GM19463 (cell line): ENCODE data around the gene SYDE1.

Experiments
- ATAC-seq: cut with Tn5 transposase; IDR thresholded peaks from one replicate; pipeline ENCODE4 v1.9.1; 2021; ENCODE audit warnings: mild to moderate bottlenecking, moderate library complexity; ENCODE audit not compliant: unreplicated experiment

SYDE1 gene

DNA sequence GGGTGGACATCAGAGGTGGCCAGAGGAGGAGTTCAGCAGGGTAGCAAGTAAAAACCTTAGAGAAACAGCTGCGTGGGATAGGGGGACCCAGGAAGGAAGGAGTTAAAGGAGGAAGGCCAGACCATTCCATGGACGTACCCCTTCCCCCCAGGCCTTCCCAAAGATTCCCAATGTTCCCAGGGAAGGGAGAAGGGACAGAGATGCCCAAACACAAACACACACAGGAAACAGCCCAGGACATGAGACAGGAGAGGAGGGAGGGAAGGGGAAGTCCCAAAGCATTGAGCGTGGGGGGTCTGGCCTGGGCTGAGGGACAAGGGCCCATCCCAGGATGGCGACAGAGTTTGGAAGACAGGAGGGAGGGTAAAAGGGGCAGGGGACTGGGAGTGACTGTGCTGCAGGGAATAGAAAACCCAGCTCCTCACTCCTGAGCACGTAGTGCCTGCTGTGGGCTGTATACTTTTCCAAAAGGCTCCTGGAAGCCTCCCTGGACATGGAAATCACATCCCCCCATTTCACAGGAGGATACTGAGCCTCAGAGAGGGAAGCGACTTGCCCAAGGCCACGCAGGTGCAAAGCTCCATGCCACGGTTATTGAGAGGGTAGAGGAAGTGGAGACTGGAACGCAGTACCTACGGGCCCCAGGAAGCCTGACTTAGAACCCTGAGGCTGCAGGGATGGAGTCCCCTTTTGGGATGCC, 1.1 kb downstream of the SYDE1 start:
- ATAC-seq, result no peak

DNA sequence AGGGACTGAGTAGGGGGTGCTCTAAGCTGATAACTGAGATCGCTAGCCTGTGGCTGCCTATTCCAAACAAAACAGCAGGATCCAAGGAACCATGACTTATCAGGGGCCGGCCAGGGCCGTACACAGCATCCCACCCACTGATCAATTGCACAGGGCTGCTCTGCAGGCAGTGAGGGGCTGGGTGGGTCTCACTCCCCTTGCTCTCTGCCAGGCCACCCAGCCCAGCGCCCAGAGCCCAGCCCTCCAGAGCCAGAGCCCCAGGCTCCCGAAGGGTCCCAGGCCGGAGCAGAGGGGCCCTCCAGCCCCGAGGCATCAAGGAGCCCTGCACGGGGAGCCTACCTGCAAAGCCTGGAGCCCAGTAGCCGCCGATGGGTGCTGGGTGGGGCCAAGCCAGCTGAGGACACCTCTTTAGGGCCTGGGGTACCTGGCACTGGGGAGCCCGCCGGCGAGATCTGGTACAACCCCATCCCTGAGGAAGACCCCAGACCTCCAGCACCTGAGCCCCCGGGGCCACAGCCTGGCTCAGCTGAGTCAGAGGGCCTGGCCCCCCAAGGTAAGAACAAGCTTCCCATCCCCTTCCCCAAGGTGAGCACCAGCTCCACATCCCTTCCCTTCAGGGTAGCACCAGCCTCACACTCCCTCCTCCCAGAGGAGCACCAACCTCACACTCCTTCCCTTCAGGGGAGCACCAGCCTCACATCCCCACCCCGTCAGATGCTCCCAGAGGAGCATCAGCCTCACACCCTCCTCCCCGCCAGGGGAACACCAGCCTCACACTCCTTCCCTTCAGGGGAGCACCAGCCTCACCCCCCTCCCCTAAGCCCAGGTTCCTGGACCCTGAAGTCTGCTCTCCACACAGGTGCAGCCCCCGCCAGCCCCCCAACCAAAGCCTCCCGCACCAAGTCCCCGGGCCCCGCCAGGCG, 1.9 kb downstream of the SYDE1 start:
- no peak for ATAC-seq

DNA sequence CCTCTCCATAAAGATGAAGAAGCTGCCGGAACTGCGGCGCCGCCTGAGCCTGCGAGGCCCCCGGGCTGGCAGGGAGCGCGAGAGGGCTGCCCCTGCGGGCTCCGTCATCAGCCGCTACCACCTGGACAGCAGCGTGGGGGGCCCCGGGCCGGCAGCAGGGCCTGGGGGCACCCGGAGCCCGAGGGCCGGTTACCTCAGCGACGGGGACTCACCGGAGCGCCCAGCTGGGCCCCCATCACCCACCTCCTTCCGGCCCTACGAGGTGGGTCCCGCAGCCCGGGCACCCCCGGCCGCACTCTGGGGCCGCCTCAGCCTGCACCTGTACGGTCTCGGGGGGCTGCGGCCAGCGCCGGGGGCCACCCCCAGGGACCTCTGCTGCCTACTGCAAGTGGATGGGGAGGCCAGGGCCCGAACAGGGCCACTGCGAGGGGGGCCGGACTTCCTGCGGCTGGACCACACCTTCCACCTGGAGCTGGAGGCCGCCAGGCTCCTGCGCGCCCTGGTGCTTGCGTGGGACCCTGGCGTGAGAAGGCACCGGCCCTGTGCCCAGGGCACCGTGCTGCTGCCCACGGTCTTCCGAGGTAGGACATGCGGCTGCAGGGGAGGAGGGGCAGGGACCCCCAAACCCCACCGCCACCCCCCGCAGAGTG, 2.7 kb downstream of the SYDE1 start:
- no peak for ATAC-seq

DNA sequence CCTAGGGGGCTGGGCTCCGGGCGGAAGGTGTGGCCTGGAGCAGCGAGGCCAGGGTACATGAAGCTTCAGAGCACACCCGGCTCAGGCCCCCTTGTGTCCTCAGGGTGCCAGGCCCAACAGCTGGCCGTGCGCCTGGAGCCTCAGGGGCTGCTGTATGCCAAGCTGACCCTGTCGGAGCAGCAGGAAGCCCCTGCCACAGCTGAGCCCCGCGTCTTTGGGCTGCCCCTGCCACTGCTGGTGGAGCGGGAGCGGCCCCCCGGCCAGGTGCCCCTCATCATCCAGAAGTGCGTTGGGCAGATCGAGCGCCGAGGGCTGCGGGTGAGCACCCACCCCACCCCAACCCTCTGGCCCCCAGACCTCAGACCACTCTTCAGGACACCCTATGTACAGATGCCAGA, 3.2 kb downstream of the SYDE1 start:
- ATAC-seq, result no peak

DNA sequence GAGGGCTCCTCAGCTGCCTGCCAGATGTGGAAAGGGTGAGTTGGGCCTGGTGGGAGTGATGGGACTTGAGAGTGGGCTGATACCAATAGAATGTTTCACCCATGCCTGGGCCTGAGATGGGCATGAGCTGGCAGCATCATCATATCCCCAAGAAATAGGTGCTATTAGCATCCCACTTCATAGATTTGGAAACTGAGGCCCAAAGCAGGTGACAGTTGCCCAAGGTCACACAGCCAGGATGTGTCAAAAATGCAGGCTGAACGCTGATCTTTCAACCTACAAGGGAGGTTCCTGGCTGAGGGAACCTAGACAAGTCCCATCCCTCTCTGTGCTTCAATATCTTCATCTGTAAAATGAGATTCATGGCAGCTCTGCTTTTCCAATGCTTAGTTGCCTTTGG, 4.6 kb downstream of the SYDE1 start:
- ATAC-seq, result no peak

DNA sequence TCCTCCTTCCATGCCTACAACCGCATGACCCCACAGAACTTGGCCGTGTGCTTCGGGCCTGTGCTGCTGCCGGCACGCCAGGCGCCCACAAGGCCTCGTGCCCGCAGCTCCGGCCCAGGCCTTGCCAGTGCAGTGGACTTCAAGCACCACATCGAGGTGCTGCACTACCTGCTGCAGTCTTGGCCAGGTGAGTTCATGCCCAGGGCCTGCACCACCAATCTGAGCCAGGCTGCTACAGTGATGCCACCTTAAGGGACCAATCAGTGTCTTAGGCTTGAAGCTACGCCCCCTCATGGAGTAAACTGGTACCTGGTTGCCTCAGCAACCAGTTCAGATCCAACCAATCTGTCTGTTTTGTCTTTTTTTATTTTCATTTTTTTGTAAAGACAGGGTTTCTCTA, 5.2 kb downstream of the SYDE1 start:
- no peak for ATAC-seq

DNA sequence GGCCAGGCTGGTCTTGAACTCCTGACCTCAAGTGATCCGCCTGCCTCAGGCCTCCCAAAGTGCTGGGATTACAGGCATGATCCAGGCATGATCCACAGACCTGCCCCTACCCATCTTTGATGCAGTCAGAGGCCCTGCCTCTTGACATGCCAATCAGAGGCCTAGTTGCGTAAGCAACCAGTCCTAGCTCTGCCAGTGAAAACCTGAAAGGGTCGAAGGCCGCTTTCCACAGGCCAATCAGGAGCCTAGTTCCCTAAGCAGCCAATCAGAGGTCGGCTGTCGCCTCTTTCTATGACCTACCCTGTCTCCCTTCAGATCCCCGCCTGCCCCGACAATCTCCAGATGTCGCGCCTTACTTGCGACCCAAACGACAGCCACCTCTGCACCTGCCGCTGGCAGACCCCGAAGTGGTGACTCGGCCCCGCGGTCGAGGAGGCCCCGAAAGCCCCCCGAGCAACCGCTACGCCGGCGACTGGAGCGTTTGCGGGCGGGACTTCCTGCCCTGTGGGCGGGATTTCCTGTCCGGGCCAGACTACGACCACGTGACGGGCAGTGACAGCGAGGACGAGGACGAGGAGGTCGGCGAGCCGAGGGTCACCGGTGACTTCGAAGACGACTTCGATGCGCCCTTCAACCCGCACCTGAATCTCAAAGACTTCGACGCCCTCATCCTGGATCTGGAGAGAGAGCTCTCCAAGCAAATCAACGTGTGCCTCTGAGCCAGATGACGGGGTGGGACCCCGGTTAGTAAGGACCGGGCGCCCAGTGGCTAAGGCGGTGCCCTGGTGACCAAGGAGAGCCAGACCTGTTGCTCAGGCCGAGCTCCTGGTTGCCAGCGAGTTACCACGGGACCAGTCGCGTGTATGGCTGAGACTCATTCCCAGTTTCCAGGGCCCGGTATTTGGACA, 6.3 kb downstream of the SYDE1 start:
- ATAC-seq, result no peak

DNA sequence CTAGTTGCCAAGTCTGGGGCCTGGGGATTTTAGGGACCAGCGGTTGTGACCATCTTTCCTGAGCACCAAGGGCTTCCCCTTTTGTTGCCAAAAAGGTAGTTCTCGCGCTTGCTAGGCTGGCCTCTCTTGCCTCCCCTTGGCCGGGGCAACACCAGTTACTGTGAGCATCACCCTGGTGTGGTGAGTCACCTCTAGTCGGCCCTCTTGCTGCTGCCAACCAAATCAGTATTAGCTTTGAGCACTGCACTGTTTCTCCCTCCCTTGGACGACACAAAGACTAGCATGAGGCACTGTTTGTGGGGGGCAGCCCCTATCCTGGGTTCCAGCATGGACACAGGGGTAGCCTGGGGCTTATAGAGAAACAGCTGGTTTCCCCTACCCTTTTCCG, 6.9 kb downstream of the SYDE1 start:
- ATAC-seq, result no peak

DNA sequence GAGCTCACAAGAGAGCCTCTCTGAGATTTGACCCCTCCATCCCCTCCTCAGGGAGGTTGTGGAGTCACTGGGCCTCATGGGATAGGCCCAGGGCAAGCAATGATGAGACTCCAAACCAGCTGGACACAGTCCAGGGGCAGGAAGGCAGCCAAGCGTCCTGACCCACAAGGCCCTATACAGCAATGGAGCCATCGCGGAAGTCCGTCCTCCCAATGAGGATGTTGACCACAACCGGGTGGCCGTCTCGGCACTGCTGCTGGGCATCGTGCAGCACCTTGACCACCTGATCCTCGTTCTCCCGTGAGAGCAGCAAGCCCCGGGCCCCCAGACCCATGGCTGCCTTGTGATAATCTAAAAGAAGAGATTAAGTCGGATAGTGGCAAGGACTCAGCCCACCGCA, 7.9 kb downstream of the SYDE1 start:
- ATAC-seq, result no peak

DNA sequence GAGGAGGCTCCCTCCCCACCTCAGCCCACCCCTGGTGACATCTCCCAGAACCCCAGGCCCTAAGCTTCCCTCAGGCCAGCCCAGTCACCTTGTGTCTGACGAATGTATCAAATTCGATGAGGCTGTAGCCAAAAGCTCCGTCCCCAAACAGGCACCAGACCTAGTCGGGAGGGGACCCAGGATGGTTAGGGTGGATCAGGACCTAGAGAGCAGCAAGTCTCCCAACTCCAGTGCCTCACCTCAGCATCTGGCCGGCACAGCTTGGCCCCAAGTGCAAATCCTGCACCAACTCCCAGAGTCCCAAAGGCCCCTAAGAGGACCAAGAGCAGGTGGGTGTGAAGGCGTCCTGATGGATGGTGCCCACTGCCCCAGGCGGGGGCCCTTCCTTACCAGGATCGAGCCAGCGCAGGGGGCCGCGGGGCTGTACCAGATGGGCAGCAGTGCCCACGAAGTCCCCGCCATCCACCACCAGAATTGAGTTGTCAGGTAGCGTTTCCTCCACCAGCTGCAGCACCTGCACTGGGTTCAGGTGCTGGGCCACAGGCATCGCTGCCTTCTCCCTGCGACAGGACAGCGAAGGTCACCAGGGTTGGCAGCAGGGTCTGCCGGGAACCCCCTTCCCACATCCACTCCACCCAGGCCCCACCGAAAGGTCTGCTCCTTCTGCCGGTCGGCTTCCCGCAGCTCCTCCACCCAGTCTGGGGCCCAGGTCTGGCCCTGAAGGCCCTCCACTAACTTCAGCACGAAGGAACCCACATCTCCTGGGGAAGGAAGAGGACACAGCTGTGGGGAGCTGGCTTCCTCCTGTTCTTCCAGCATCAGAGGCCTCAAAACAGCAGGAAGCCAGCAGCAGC, 8.8 kb downstream of the SYDE1 start:
- ATAC-seq, result no peak

DNA sequence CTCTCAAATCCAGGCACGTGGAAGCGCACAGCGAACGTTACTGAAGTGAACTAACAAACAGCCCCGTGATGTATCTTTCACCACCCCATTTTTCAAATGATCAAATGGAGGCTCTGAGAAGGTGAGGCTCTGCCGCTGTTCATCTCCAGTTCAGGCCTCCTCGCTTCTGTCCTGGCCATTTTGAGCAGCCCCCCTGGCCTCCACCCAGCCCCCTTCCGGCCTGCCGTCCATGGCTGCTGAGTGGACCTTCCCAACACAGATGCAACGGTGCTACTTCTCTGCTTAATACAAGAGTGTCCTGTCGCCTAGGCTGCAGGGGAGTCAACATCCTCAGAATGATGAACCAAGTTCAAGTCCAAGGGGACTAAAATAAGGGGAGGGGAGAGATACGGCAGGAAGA, 9.7 kb downstream of the SYDE1 start:
- no peak for ATAC-seq

DNA sequence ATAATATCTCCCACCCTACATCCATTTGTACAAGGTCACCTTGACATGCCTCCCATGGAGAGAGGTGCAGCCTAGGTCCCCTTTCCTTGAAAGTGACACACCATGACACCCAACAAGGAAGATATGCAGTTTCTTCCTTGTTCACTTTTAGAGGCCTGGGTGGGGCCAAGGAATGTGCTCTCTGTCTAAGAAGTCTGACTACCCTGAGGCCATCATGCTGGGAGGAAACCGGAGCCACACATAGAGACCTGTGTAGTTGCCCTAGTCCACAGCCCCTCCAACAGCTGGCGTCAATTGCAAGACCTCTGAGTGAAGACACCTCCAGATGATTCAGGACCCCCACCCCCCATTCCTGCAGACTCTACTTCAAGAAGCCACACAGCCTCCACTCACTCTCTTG, 11.0 kb downstream of the SYDE1 start:
- ATAC-seq, result no peak

DNA sequence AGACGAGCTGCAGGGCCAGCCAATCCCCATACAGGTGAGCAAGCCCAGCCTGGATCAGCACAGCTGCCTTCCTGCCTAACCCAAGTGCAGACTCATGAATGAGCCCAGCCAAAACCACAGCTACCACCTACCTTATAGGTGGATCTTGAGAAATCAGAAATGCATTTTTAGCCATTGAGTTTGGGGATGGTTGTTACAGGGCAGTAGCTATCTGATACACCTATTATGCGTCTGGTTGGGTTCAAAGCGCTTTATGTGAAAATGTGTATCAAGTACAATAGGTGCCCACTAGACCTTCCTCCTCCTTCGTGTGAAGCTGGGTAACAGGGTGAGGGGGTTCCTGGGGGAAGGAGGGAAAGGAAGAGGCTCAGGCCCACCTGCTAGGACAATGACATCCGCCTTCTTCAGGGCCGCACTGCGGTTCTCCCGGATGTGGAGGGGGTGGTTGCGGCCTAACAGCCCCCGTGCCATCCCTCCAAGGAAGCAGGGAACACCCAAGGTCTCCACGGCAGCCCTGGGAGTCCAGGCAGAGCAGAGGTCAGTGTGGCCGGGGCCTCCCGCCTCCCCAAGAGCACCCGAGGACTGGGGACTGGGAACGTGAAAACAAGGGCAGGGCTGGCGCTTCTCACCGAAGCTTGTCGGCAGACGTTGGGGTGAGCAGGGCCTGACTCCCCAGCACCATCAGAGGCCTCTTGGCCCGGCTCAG, 11.7 kb downstream of the SYDE1 start:
- ATAC-seq, result no peak

DNA sequence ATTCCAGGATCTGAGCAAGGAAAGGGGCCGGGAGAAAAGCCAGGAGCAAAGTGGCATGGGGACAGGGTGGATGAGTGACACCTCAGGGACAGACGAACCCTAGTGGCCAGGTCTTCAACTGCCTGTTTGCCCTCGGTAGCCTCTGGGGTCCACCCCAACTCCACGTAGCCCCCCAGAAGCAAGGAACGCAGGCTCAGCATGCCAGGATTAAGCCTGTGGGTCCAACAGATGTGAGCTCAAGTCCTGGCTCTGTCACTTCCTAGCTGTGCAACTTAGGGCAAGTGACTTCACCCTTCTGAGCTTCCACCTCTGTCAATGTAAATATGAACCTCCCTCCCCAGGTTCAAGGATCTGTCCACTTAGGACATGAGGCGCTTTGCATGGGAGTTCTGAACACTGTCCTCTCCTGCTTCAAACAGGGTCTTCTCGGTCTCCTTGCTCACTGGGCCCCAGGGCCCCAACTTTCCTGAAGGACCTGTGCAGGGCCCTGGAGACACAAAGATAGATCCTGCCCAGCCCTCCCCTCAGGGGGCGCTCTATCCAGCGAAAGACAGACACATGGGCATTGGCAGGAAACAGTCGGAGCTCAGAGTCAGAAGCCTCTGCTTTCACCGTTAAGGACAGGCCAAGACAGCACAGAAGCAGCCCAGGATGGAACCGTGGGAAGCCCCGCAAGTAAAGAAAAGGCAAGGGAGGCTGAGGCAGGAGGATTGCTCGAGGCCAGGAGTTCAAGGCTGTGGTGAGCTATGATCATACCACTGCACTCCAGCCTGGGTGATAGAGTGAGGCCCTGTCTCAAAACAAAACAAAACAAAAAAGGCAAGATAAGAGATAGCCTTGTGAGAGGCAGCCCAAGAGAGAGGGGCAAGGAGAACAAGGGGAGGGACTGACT, 13.2 kb downstream of the SYDE1 start:
- no peak for ATAC-seq

DNA sequence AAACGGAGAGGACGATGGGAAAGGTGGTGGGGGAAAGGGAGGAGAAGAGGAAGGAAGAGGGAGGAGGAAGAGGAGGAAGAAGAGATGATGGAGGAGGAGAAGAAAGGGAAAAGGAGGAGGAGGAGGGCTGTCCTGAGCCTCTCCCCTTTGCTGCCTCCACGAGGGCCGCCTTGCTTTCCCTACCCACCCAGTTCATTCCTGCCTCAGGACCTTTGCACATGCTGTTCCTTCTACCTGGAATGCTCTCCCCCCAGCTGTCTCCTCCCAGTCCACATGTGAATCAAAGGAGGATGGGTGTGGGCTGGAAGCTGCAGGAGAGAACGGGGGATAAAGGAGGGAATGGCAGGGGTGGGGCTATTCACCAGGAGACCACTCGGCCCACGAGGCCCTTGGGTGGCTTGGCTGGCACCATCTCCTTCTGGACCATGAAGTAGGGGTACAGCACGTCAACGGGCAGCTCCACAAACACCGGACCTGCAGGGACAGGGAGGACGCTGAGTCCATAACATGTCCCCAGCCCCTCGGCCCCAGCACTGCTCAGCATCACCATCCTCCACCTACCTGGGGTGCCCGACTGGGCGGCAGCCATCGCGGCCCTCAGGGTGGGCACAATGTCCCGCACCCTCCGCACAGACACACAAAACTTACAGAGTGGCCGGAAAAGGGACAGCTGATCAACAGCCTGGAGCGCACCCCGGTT, 15.3 kb downstream of the SYDE1 start:
- no peak for ATAC-seq

DNA sequence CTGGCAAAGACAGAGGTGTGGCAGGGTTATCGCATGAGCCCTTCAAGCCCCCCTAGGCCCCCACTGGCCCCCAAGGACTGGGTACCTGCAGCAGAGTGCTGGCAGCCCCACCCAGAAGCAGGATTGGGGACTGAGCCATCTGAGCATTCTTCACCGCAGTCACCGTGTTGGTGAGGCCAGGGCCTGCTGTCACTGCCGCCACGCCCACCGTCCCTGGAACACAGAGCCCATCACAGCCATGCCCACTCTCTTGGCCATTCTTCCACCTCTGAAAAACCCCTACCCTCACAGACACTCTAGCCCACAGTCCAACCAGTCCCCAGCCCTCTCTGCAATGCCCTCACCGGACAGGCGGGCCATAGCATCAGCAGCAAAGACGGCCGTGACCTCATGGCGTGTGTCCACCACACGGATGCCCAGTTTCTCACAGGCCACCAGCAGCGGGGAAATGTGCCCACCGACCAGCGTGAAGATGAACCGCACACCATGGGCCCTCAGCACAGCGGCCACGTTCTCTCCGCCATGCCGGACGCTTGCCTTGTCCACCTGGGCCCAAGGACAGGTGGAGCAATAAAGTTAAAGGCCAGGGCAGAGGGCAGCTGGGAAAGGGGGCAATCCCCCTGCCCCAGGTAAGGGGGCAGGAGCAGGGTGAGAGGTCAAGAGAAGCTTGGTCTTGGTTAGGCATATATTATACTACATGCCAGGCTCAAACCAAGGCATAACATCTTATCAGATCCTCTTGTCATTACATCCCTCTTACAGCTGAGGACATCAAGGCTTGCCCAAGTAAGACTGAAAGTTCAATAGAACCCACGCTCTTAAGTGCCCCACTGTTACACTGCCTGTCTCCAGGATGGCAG, 16.1 kb downstream of the SYDE1 start:
- ATAC-seq, result no peak

DNA sequence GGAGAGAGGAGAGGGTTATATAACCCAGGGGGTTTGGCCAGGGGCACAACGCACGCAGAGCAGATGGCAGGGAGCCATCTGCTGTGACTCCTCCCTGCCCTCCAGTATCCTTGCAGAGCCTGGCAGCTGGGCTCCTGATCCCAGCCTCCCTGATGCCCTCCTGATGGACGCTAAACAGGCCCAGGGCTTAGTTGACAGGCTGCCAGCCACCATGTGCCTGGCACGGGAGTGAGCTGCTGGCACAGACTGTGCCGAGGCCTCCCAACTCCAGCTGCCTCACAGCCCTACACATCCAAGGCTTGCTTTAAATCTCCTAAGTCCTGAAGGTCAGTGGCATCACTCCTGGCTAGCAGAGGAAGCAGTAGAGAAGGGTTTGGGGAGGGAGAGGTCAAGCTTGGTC, 16.7 kb downstream of the SYDE1 start:
- ATAC-seq, result no peak
